K562 (cell line): Measurements from ENCODE around the gene PDLIM7. TPM values are rescaled to one million over a fixed set of nuclear protein-coding genes. Genes with fewer than 3 reads are reported as not detected.
A peak's percentile ranks its signal among the peaks of the same experiment; 100 is the strongest.

Source experiments
- BCOR ChIP-seq: fragments of 450-650 bp; IDR thresholded peaks from 2 replicates; pipeline ENCODE4 v1.6.1; 2016
- BRCA1 ChIP-seq, 2 experiments: fragments of 450-650 bp in 1 of 2; sonication (generic) in 1 of 2; formaldehyde crosslinking in 1 of 2; IDR thresholded peaks; 2 replicates each; pipeline versions ENCODE4 v1.5.0 to v1.6.1; 2017 to 2020; ENCODE audit warnings: mild to moderate bottlenecking in 1 of 2, missing genetic modification reagents in 1 of 2
- CTCFL ChIP-seq: IDR thresholded peaks from 2 replicates; pipeline ENCODE4 v1.6.1; 2011; ENCODE audit warnings: borderline replicate concordance, low read depth, mild to moderate bottlenecking, moderate library complexity, low read length; ENCODE audit not compliant: insufficient read depth, poor library complexity, severe bottlenecking
- CXXC5 ChIP-seq: fragments of 250-450 bp; sonication (Bioruptor Pico); IDR thresholded peaks from 2 replicates; pipeline ENCODE4 v1.8.0; 2022; ENCODE audit warnings: inconsistent platforms, mild to moderate bottlenecking, moderate library complexity
- FOXA3 ChIP-seq, 2 experiments: fragments of 450-650 bp in 1 of 2; sonication (generic) in 1 of 2; formaldehyde crosslinking; IDR thresholded peaks in 1 of 2; conservative IDR thresholded peaks in 1 of 2; 2 replicates each; pipeline versions ENCODE4 v1.4.0 to v1.8.0; 2020 to 2022; ENCODE audit warnings: mild to moderate bottlenecking in 2 of 2, missing genetic modification reagents in 1 of 2
- GTF2B ChIP-seq: IDR thresholded peaks from 2 replicates; pipeline ENCODE4 v1.6.1; 2011; ENCODE audit not compliant: insufficient read length; ENCODE audit errors: extremely low read depth
- HIVEP1 ChIP-seq: fragments of 250-450 bp; sonication (Bioruptor Pico); IDR thresholded peaks from 2 replicates; pipeline ENCODE4 v1.4.0; 2020; ENCODE audit warnings: mild to moderate bottlenecking
- HMG20A ChIP-seq: fragments of 450-650 bp; formaldehyde crosslinking; conservative IDR thresholded peaks from 2 replicates; pipeline ENCODE4 v1.4.0; 2020; ENCODE audit warnings: mild to moderate bottlenecking, mixed read lengths
- KLF16 ChIP-seq: IDR thresholded peaks from 2 replicates; pipeline ENCODE4 v1.6.1; 2016; ENCODE audit warnings: antibody characterized with exemption
- MECOM ChIP-seq: fragments of 250-450 bp; sonication (Bioruptor Pico); IDR thresholded peaks from 2 replicates; pipeline ENCODE4 v1.8.0; 2022; ENCODE audit warnings: inconsistent platforms
- MEF2D ChIP-seq: conservative IDR thresholded peaks from 2 replicates; pipeline ENCODE4 v1.6.1; 2016; ENCODE audit warnings: low read depth, missing genetic modification characterization, missing compliant biosample characterization
- MTF1 ChIP-seq: fragments of 250-450 bp; sonication (Bioruptor Pico); IDR thresholded peaks from 2 replicates; pipeline ENCODE4 v1.9.0; 2021; ENCODE audit warnings: moderate library complexity, mild to moderate bottlenecking, inconsistent platforms, borderline replicate concordance
- SMAD4 ChIP-seq: fragments of 250-450 bp; sonication (Bioruptor Pico); conservative IDR thresholded peaks from 2 replicates; pipeline ENCODE4 v1.8.0; 2021; ENCODE audit warnings: inconsistent platforms, mild to moderate bottlenecking, moderate library complexity
- SMARCE1 ChIP-seq: fragments of 450-650 bp; IDR thresholded peaks from 2 replicates; pipeline ENCODE4 v1.7.1; 2016; ENCODE audit warnings: mild to moderate bottlenecking
- SPI1 ChIP-seq: IDR thresholded peaks from 2 replicates; pipeline ENCODE4 v1.6.1; 2011; ENCODE audit warnings: low read depth, low read length, control low read depth, borderline replicate concordance
- TBL1XR1 ChIP-seq, 2 experiments: IDR thresholded peaks; 2 replicates each; pipeline ENCODE4 v1.6.1; 2012; ENCODE audit warnings: improper control_type of control experiment in 2 of 2, low read length in 2 of 2, mild to moderate bottlenecking in 1 of 2
- TBP ChIP-seq: optimal IDR thresholded peaks from 2 replicates; pipeline ENCODE3; 2011; ENCODE audit warnings: low read depth, low read length, improper control_type of control experiment
- ZKSCAN1 ChIP-seq: fragments of 150-350 bp; IDR thresholded peaks from 2 replicates; pipeline ENCODE4 v1.6.1; 2016; ENCODE audit warnings: low read depth, low read length
- ZNF143 ChIP-seq: sonication (generic); formaldehyde crosslinking; IDR thresholded peaks from 2 replicates; pipeline ENCODE4 v1.9.0; 2022; ENCODE audit warnings: mild to moderate bottlenecking, missing genetic modification reagents
- ZNF639 ChIP-seq, 2 experiments: fragments of 200-800 bp in 1 of 2; sonication (Bioruptor generic) in 1 of 2; sonication (generic) in 1 of 2; formaldehyde crosslinking in 1 of 2; IDR thresholded peaks in 1 of 2; conservative IDR thresholded peaks in 1 of 2; 2 replicates each; pipeline versions ENCODE4 v1.5.0 to v1.6.1; 2016 to 2020; ENCODE audit warnings: missing compliant biosample characterization in 1 of 2, missing genetic modification characterization in 1 of 2, missing genetic modification reagents in 1 of 2
- ZNF668 ChIP-seq: fragments of 250-450 bp; sonication (Bioruptor Pico); IDR thresholded peaks from 2 replicates; pipeline ENCODE4 v1.8.0; 2022; ENCODE audit warnings: mild to moderate bottlenecking, inconsistent platforms
- ZNF778 ChIP-seq: fragments of 450-650 bp; formaldehyde crosslinking; IDR thresholded peaks from 2 replicates; pipeline ENCODE4 v1.4.0; 2020; ENCODE audit warnings: mild to moderate bottlenecking, moderate library complexity
- polyA plus RNA-seq, 8 experiments: library from polyadenylated mRNA; depleted of rRNA in 4 of 8; stranded (reverse) in 5 of 8; unstranded in 3 of 8; fragments of >200 nt; fragmentation: Nextera tagmentation in 2 of 8; fragmentation: Illumina TruSeq in 1 of 8; extraction: Ambion mirVana in 2 of 8; extraction: Trizol in 1 of 8; gene quantifications; 2 replicates each; pipeline versions ENCODE4 v1.2.1 to v1.2.3, GENCODE V29; 2011 to 2014; ENCODE audit warnings: inconsistent platforms in 1 of 8, missing spikeins in 1 of 8
- total RNA-seq, 7 experiments: library from RNA; depleted of rRNA in 6 of 7; stranded (reverse); fragments of >200 nt in 6 of 7; fragmentation: Illumina TruSeq in 2 of 7; extraction: Trizol in 2 of 7; gene quantifications; 2 replicates each; pipeline versions ENCODE4 v1.2.1 to v1.2.3, GENCODE V29; 2011 to 2021; ENCODE audit warnings: low replicate concordance in 1 of 7

The PDLIM7 gene
- total and polyA plus RNA-seq, 9 of the 15 experiments (the other 6 are each of a cell fraction or from before 2014, with no cell fraction given): 2.1 to 124 (median 32.6) TPM

- TF ChIP-seq BCOR (peak; percentile 55; the same call in 1 of the 2 replicates), SPI1 (peak; percentile 83), SMARCE1 (peak; percentile 58; the same call in 1 of the 2 replicates), FOXA3 (CRISPR knock-in tag; conservative IDR thresholded peaks at IDR 0.05 in 1 of 2, IDR thresholded peaks at IDR 0.05 in 1 of 2) (no peak), HMG20A (no peak), ZNF668 (no peak), ZKSCAN1 (peak; percentile 29; the same call in 1 of the 2 replicates), CXXC5 (CRISPR knock-in tag) (peak; percentile 74), ZNF143 (CRISPR knock-in tag) (no peak), ZNF639 (CRISPR knock-in tag; conservative IDR thresholded peaks at IDR 0.05 in 1 of 2, IDR thresholded peaks at IDR 0.05 in 1 of 2) (peak in 1 of 2 experiments; percentile 56; a peak in 1 of 4 replicates), HIVEP1 (CRISPR knock-in tag) (no peak), TBL1XR1 (IDR thresholded peaks at IDR 0.05; ENCODE audit: low read length in 2 of 2) (peak; percentile 33 to 67; a peak in 3 of 4 replicates), GTF2B (no peak), KLF16 (peak; percentile 84), TBP (peak; percentile 22), CTCFL (no peak), MEF2D (tag) (0 out of 2 replicates have a peak, but pooled peaks have one; percentile 25), SMAD4 (peak; percentile 98), BRCA1 (IDR thresholded peaks at IDR 0.05) (no peak), BRCA1 (CRISPR knock-in tag; IDR thresholded peaks at IDR 0.05) (no peak), MTF1 (no peak), MECOM (CRISPR knock-in tag) (peak; percentile 86), ZNF778 (no peak)
Observed at GRCh38 chr5:177529247-177530203, 32.1 kb upstream of the PDLIM7 start (continued).
